IPS DF 6.9 (cell line): ENCODE results near the gene SLC39A11.

Experiments used
- DNase-seq: peaks from one replicate; pipeline ENCODE4 v3.0.0-alpha.2; 2013; ENCODE audit warnings: low read depth, low spot score
- H3K27ac ChIP-seq: one replicate; pipeline ENCODE4 v1.5.1; 2013; ENCODE audit warnings: low read length, control low read depth
- H3K27me3 ChIP-seq: 2 replicates; pipeline ENCODE4 v1.6.1; 2013; ENCODE audit warnings: mild to moderate bottlenecking, low read length; ENCODE audit not compliant: control insufficient read depth, insufficient read depth
- H3K36me3 ChIP-seq: 2 replicates; pipeline ENCODE4 v1.6.1; 2013; ENCODE audit warnings: low read length; ENCODE audit not compliant: control insufficient read depth, insufficient read depth
- H3K4me1 ChIP-seq: 2 replicates; pipeline ENCODE4 v1.6.1; 2013; ENCODE audit warnings: low read length; ENCODE audit not compliant: control insufficient read depth, insufficient read depth
- H3K4me3 ChIP-seq: 2 replicates; pipeline ENCODE4 v1.5.1; 2013; ENCODE audit warnings: mild to moderate bottlenecking, low read length
- H3K9me3 ChIP-seq: 2 replicates; pipeline ENCODE4 v1.6.1; 2013; ENCODE audit warnings: low read length, inconsistent platforms; ENCODE audit not compliant: control insufficient read depth, insufficient read depth
- WGBS: extraction: QIAGEN DNeasy Blood & Tissue Kit; methylation state at CpG from one replicate; pipeline ENCODE4 v1.1.7; 2013; ENCODE audit warnings: mixed read lengths, missing lambda C conversion rate; ENCODE audit not compliant: insufficient read length, insufficient coverage; 5-methylcytosine and 5-hydroxymethylcytosine counted together

Gene SLC39A11

DNA sequence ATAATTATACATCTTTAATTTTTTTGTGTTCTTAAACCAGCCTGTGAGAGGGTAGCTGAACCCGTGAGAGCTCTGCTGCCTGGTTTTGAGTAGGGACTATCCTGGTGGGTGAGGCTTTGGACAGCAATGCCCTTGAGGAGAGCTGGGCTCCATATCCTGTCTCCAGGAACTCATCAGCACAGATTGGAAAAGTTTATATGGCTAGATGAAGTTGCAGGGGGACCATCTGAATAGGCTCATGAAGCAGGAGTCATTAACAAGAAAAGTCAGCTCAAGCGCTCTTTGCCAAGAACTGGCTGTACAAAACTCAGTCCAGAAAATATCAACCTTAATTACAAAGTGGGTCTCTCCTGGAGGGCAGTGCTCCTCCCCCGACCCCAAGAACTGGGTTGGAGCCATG lies 38.5 kb upstream of the SLC39A11 start:
- Histone ChIP-seq H3K4me1 (0 out of 2 replicates have a peak, but pooled peaks cover 1% of the 10 kb centered on the region), H3K27ac (no peak overlapping the region), H3K36me3 (no peaks in the 10 kb centered on the region), H3K9me3 (no peaks in the 10 kb centered on the region), H3K4me3 (no peak overlapping the region), H3K27me3 (no peaks in the 10 kb centered on the region)
- no CpG with 5 or more reads among the region's 3 CpGs for WGBS
- DNase-seq, result no peak

DNA sequence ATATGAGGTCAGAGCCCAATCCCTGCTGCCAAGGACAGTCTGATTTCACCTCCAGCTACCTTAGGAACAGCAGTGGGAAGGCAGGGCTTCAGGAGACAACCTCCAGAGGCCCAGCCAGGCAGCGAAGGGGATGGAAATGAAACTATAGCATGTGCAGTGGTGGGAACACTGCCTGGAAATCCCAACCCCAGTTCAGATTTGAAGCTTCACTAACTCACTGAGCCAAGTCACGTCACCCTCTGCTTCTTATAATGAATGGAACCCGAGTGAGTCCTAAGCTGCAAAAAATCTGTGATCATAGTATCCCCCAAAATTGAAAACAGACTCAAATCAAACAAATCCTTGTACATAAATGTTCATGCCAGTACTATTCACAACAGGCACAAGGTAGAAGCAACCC lies 36.0 kb upstream of the SLC39A11 start:
- H3K4me1 ChIP-seq, result 0 out of 2 replicates have a peak, but pooled peaks cover 1% of the 10 kb centered on the region
- no peak for DNase-seq
- H3K27ac ChIP-seq, result no peak overlapping the region
- no CpG with 5 or more reads among the region's 3 CpGs for WGBS
- no peaks in the 10 kb centered on the region for H3K9me3 ChIP-seq
- no peak overlapping the region for H3K4me3 ChIP-seq
- no peaks in the 10 kb centered on the region for H3K36me3 ChIP-seq
- no peaks in the 10 kb centered on the region for H3K27me3 ChIP-seq

- no peaks in the 10 kb centered on the region for H3K27me3 ChIP-seq
- no peaks in the 10 kb centered on the region for H3K36me3 ChIP-seq
- no CpG with 5 or more reads among the region's 8 CpGs for WGBS
- no peaks in the 10 kb centered on the region for H3K9me3 ChIP-seq
- no peak for DNase-seq
- no peaks in the 10 kb centered on the region for H3K4me1 ChIP-seq
- H3K27ac ChIP-seq, result no peak overlapping the region
- H3K4me3 ChIP-seq, result no peak overlapping the region
Measured at GRCh38 chr17:73126716-73127473, 34.4 kb upstream of the SLC39A11 start.

- WGBS, result no CpG with 5 or more reads among the region's 7 CpGs
- Histone ChIP-seq H3K27ac (no peak overlapping the region), H3K4me3 (no peak overlapping the region), H3K27me3 (no peaks in the 10 kb centered on the region), H3K4me1 (no peaks in the 10 kb centered on the region), H3K9me3 (no peaks in the 10 kb centered on the region), H3K36me3 (no peaks in the 10 kb centered on the region)
- DNase-seq, result no peak
Measured at GRCh38 chr17:73123606-73124320, 31.3 kb upstream of the SLC39A11 start.

GRCh38 chr17:73122953-73123605 lies 30.6 kb upstream of the SLC39A11 start:
- no peak overlapping the region for H3K4me3 ChIP-seq

GRCh38 chr17:73121506-73121905 lies 29.0 kb upstream of the SLC39A11 start:
- H3K9me3 ChIP-seq, result no peaks in the 10 kb centered on the region
- no CpG with 5 or more reads among the region's 5 CpGs for WGBS
- no peak for DNase-seq
- no peaks in the 10 kb centered on the region for H3K4me1 ChIP-seq
- no peak overlapping the region for H3K4me3 ChIP-seq
- no peaks in the 10 kb centered on the region for H3K36me3 ChIP-seq
- no peaks in the 10 kb centered on the region for H3K27me3 ChIP-seq
- no peak overlapping the region for H3K27ac ChIP-seq

More at GRCh38 chr17:73122953-73123605, 30.6 kb upstream of the SLC39A11 start:
- H3K36me3 ChIP-seq, result no peaks in the 10 kb centered on the region
- H3K9me3 ChIP-seq, result no peaks in the 10 kb centered on the region
- no peak for DNase-seq
- H3K27me3 ChIP-seq, result no peaks in the 10 kb centered on the region
- WGBS, result no CpG with 5 or more reads among the region's 4 CpGs
- no peaks in the 10 kb centered on the region for H3K4me1 ChIP-seq
- H3K27ac ChIP-seq, result no peak overlapping the region

DNA sequence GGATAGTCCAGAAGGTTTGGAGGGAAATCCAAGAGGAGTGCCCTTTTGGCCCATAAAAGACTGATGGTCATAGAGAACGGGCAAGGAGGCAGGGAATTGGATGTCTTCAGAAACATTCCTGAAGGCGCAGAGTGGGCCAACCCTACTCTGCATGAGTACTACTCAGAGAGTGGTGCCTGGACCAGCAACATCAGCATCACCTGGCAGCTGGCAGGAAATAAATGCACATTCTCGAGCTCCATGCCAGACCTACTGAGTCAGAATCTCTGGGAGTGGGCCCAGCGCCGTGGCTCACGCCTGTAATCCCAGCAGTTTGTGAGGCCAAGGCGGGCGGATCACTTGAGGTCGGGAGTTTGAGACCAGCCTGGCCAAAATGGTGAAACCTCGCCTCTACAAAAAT lies 27.1 kb upstream of the SLC39A11 start:
- Histone ChIP-seq H3K27me3 (no peaks in the 10 kb centered on the region), H3K9me3 (no peaks in the 10 kb centered on the region), H3K36me3 (no peaks in the 10 kb centered on the region), H3K4me1 (no peaks in the 10 kb centered on the region), H3K4me3 (no peak overlapping the region), H3K27ac (no peak overlapping the region)
- no CpG with 5 or more reads among the region's 10 CpGs for WGBS
- no peak for DNase-seq

- Histone ChIP-seq H3K27me3 (no peaks in the 10 kb centered on the region), H3K27ac (no peak overlapping the region), H3K4me3 (no peak overlapping the region), H3K36me3 (no peaks in the 10 kb centered on the region), H3K4me1 (no peaks in the 10 kb centered on the region), H3K9me3 (no peaks in the 10 kb centered on the region)
- WGBS, result no CpG with 5 or more reads among the region's 5 CpGs
- no peak for DNase-seq
Measured at GRCh38 chr17:73118951-73119391, 26.5 kb upstream of the SLC39A11 start.

GRCh38 chr17:73118139-73118538 lies 25.7 kb upstream of the SLC39A11 start:
- H3K4me1 ChIP-seq, result no peaks in the 10 kb centered on the region
- H3K4me3 ChIP-seq, result no peak overlapping the region
- no peak for DNase-seq
- H3K36me3 ChIP-seq, result no peaks in the 10 kb centered on the region
- H3K27ac ChIP-seq, result no peak overlapping the region
- H3K9me3 ChIP-seq, result no peaks in the 10 kb centered on the region
- H3K27me3 ChIP-seq, result no peaks in the 10 kb centered on the region
- no CpG with 5 or more reads among the region's 4 CpGs for WGBS

DNA sequence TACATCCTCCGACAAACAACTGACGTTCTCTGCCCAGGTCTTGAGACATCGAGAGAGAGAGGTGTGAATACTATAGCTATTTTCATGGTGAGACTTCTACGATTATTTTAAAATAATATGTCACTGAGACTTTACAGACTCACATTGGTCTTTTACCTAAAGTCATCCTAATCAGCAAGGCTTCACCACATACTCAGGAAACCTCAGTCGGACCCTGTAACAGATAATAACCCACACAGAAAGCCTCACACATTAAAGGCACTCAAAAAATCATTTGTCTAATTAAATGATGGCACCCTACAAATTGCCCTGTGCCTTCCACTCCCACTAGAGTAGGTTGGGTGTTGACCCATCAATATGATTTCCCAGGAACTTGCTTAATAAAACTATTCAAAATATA lies 19.8 kb upstream of the SLC39A11 start:
- Histone ChIP-seq H3K9me3 (no peaks in the 10 kb centered on the region), H3K27me3 (no peaks in the 10 kb centered on the region), H3K4me3 (no peak overlapping the region), H3K36me3 (no peaks in the 10 kb centered on the region), H3K27ac (no peak overlapping the region), H3K4me1 (no peaks in the 10 kb centered on the region)
- WGBS, result no CpG with 5 or more reads among the region's 5 CpGs
- DNase-seq, result no peak
